Endothelial cell of umbilical vein (primary cell): ENCODE data around the gene SLC16A8. TPM values are rescaled to one million over a fixed set of nuclear protein-coding genes. Genes with fewer than 3 reads are reported as not detected.

ENCODE experiments used
- BruUV-seq: library from RNA; stranded (reverse); fragments of 400-500 nt; replicated peaks from 2 replicates; lab custom pipeline; 2021; lab: Mats Ljungman, UMichigan
- CTCF ChIA-PET: fragments of 300-600, 350-600 bp; sonication (Branson Sonifier 250); formaldehyde crosslinking; loops from one replicate; lab custom pipeline; 2021; ENCODE audit warnings: antibody characterized with exemption, inconsistent platforms; lab: Charles Lee
- POLR2A ChIA-PET: fragments of 300-600, 350-600 bp; sonication (Branson Sonifier 250); formaldehyde crosslinking; loops from one replicate; lab custom pipeline; 2021; ENCODE audit warnings: antibody characterized with exemption, inconsistent platforms; lab: Charles Lee
- DNase-seq: peaks from one replicate; pipeline ENCODE4 v3.0.0-alpha.2; 2011; ENCODE audit warnings: low read depth, low spot score
- FAIRE-seq: peaks from 2 replicates; lab custom pipeline; 2011; peaks lifted over from hg19 to GRCh38; lab: Jason Lieb, UNC
- H2AFZ ChIP-seq: 2 replicates; pipeline ENCODE4 v1.6.0; 2012; ENCODE audit warnings: low read depth, low read length, control low read depth, inconsistent platforms
- H3K27ac ChIP-seq: 2 replicates; pipeline ENCODE4 v1.5.1; 2011; ENCODE audit warnings: low read depth, mild to moderate bottlenecking, control low read depth, low read length, moderate library complexity; ENCODE audit not compliant: insufficient read depth
- H3K27me3 ChIP-seq, 2 experiments: 2 replicates each; pipeline versions ENCODE4 v1.6.0 to v1.6.1; 2011; ENCODE audit warnings: low read length in 2 of 2, mixed read lengths in 1 of 2; ENCODE audit not compliant: control insufficient read depth in 2 of 2, insufficient read depth in 2 of 2
- H3K36me3 ChIP-seq, 2 experiments: 2 replicates in 1 of 2; 3 replicates in 1 of 2; pipeline ENCODE4 v1.5.1; 2011; ENCODE audit warnings: low read length in 2 of 2, mild to moderate bottlenecking in 1 of 2, moderate library complexity in 1 of 2; ENCODE audit not compliant: control insufficient read depth in 2 of 2, insufficient read depth in 2 of 2; ENCODE audit errors: extremely low read depth in 1 of 2
- H3K4me1 ChIP-seq: 3 replicates; pipeline ENCODE4 v1.5.1; 2011; ENCODE audit warnings: mild to moderate bottlenecking, low read length; ENCODE audit not compliant: control insufficient read depth, insufficient read depth; ENCODE audit errors: extremely low read depth
- H3K4me2 ChIP-seq: 2 replicates; pipeline ENCODE4 v1.6.1; 2011; ENCODE audit warnings: low read length, control low read depth, mixed read lengths; ENCODE audit not compliant: insufficient read depth
- H3K4me3 ChIP-seq, 3 experiments: fragments of 200-600 bp in 1 of 3; sonication (generic), shearing (Covaris generic) in 1 of 3; replicated peaks in 1 of 3; 2 replicates each; pipeline ENCODE4 v1.5.1; 2011 to 2016; ENCODE audit warnings: control low read depth in 3 of 3, low read length in 3 of 3, mild to moderate bottlenecking in 2 of 3, inconsistent platforms in 1 of 3, low read depth in 1 of 3, moderate library complexity in 1 of 3; ENCODE audit not compliant: insufficient read depth in 1 of 3
- H3K79me2 ChIP-seq: 2 replicates; pipeline ENCODE4 v1.6.0; 2012; ENCODE audit warnings: low read length, inconsistent platforms; ENCODE audit not compliant: control insufficient read depth, insufficient read depth
- H3K9ac ChIP-seq: replicated peaks from 2 replicates; pipeline ENCODE3; 2011; ENCODE audit warnings: low read length, control low read depth; ENCODE audit not compliant: insufficient read depth; ENCODE audit errors: extremely low read depth
- H3K9me1 ChIP-seq: replicated peaks from 3 replicates; pipeline ENCODE4 v1.6.0; 2011; ENCODE audit warnings: mild to moderate bottlenecking, low read length; ENCODE audit not compliant: control insufficient read depth, insufficient read depth; ENCODE audit errors: extremely low read depth
- H3K9me3 ChIP-seq: replicated peaks from 2 replicates; pipeline ENCODE4 v1.5.1; 2012; ENCODE audit warnings: low read length, inconsistent platforms; ENCODE audit not compliant: control insufficient read depth, insufficient read depth
- H4K20me1 ChIP-seq: replicated peaks from 2 replicates; pipeline ENCODE3; 2011; ENCODE audit warnings: mild to moderate bottlenecking, low read length; ENCODE audit not compliant: control insufficient read depth, insufficient read depth; ENCODE audit errors: extremely low read depth
- EZH2 ChIP-seq: IDR thresholded peaks from 2 replicates; pipeline ENCODE4 v1.6.1; 2012; ENCODE audit warnings: borderline replicate concordance, low read depth, mild to moderate bottlenecking, moderate library complexity, low read length, inconsistent platforms; ENCODE audit not compliant: severe bottlenecking
- FOS ChIP-seq: IDR thresholded peaks from 2 replicates; pipeline ENCODE4 v1.6.1; 2011; ENCODE audit warnings: mild to moderate bottlenecking, low read length, moderate library complexity, borderline replicate concordance; ENCODE audit not compliant: insufficient read depth
- JUN ChIP-seq: IDR thresholded peaks from 2 replicates; pipeline ENCODE4 v1.6.1; 2011; ENCODE audit warnings: borderline replicate concordance, low read depth; ENCODE audit not compliant: insufficient read length, insufficient read depth
- MYC ChIP-seq: IDR thresholded peaks from one replicate; pipeline ENCODE4 v1.6.1; 2011; ENCODE audit warnings: mild to moderate bottlenecking, low read depth, low read length
- POLR2AphosphoS5 ChIP-seq: IDR thresholded peaks from 2 replicates; pipeline ENCODE4 v1.6.1; 2012; ENCODE audit warnings: low read depth, mild to moderate bottlenecking, control low read depth, low read length, moderate library complexity; ENCODE audit not compliant: insufficient read depth
- dilution Hi-C: fragments of 300-500 bp; cut with MboI; formaldehyde crosslinking; loops from one replicate; pipeline ENCODE4 v1.15.0; 2019; ENCODE audit warnings: low sequenced_read_pairs; ENCODE audit not compliant: extremely low pct_ligation_motif_present
- intact Hi-C: fragments of 100-400 bp; cut with micrococcal nuclease; formaldehyde crosslinking; loops from one replicate; pipeline ENCODE4 v1.10.0; 2022
- polyA plus RNA-seq, 4 experiments: library from polyadenylated mRNA; depleted of rRNA in 3 of 4; stranded (reverse) in 3 of 4; unstranded in 1 of 4; fragments of >200 nt; gene quantifications; 2 replicates each; pipeline versions ENCODE4 v1.2.1 to v1.2.3, GENCODE V29; 2011 to 2012; ENCODE audit warnings: missing spikeins in 1 of 4
- total RNA-seq: library from RNA; stranded (reverse); gene quantifications from 2 replicates; pipeline ENCODE4 v1.2.3, GENCODE V29; 2021
- TF ChIP-seq, protein P1 (sequence below): IDR thresholded peaks from 2 replicates; pipeline ENCODE4 v1.6.1; 2011; ENCODE audit not compliant: insufficient read depth, insufficient read length
- TF ChIP-seq, protein P2 (sequence below), 2 donors: IDR thresholded peaks; 1 replicate in 1 of 2; 2 replicates in 1 of 2; pipeline ENCODE4 v1.5.1; 2011; ENCODE audit warnings: low read length in 2 of 2, mild to moderate bottlenecking in 2 of 2, moderate library complexity in 2 of 2, control low read depth in 1 of 2, inconsistent platforms in 1 of 2, low read depth in 1 of 2; ENCODE audit not compliant: insufficient read depth in 1 of 2; ENCODE audit errors: extremely low read depth in 1 of 2

Gene SLC16A8
- total and polyA plus RNA-seq, 2 donors (not counting 3 experiments of a cell fraction or from before 2014, with no cell fraction given), result 0.14 TPM; not detected in 1

DNA sequence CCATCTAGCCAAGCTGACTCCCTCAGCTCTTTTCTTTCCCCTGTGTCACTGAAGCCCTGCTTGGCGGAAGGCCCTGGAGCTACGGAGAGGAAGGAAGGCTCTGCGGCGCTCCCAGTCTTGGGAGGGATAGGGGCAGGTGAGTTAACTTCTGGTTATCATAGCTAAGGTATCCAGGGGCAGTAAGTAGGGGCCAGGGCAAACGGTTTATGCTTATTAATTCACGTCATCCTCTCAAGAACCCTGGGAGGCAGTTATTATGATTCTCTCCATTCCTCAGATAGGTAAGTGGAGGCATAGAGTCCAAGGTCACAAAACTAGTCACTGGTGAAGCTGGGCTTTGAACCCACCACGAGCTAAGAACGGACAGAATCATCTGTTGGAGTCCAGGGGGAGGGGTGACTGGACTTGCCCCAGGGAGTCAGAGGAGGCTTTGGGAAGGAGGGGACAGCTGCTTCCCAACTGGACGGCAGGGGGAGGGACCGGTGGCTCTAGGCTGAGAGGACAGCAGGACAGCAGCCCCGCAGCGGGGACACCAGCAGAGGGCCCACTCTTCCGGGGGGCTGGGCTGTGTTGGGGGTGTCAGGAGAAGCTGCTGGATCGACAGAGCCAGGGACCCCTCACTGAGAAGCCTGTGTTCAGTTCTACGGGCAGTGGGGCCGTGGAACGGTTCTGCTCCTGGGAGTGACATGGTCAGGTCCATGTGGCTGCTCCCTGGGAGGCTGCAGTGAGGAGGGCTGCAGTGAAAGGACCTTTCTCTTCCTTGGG lies 23.0 kb upstream of the SLC16A8 start:
- H3K4me3 ChIP-seq, result no peak overlapping the region
- dilution Hi-C loops, result no loop called here
- no peak for FAIRE-seq
- H3K27me3 ChIP-seq, result no peaks in the 10 kb centered on the region
- H3K27ac ChIP-seq, result no peak overlapping the region
- H3K36me3 ChIP-seq, result no peaks in the 10 kb centered on the region
- no peak overlapping the region for H3K9ac ChIP-seq
- ChIA-PET POLR2A (no interaction called here), CTCF (interaction anchor here (0.8 to 2.8 kb wide), 5 partner anchors 9 to 124 kb away, joined by 3 to 8 read pairs (median 5); no protein-coding TSS in a partner anchor)
- no peaks in the 10 kb centered on the region for H3K4me1 ChIP-seq
- no peaks in the 10 kb centered on the region for H4K20me1 ChIP-seq
- no peak overlapping the region for H3K4me2 ChIP-seq
- TF ChIP-seq MYC, result no peak
- TF ChIP-seq, protein P1, sequence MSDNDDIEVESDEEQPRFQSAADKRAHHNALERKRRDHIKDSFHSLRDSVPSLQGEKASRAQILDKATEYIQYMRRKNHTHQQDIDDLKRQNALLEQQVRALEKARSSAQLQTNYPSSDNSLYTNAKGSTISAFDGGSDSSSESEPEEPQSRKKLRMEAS, result no peak
- TF ChIP-seq, protein P2, sequence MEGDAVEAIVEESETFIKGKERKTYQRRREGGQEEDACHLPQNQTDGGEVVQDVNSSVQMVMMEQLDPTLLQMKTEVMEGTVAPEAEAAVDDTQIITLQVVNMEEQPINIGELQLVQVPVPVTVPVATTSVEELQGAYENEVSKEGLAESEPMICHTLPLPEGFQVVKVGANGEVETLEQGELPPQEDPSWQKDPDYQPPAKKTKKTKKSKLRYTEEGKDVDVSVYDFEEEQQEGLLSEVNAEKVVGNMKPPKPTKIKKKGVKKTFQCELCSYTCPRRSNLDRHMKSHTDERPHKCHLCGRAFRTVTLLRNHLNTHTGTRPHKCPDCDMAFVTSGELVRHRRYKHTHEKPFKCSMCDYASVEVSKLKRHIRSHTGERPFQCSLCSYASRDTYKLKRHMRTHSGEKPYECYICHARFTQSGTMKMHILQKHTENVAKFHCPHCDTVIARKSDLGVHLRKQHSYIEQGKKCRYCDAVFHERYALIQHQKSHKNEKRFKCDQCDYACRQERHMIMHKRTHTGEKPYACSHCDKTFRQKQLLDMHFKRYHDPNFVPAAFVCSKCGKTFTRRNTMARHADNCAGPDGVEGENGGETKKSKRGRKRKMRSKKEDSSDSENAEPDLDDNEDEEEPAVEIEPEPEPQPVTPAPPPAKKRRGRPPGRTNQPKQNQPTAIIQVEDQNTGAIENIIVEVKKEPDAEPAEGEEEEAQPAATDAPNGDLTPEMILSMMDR (IDR thresholded peaks at IDR 0.05; ENCODE audit: extremely low read depth in 1 of 2, insufficient read depth in 1 of 2, low read depth in 1 of 2, low read length in 2 of 2), result no peak
- TF ChIP-seq JUN, result no peak
- no peak for TF ChIP-seq EZH2
- TF ChIP-seq FOS, result no peak
- no peak for TF ChIP-seq POLR2AphosphoS5
- no peaks in the 10 kb centered on the region for H3K9me3 ChIP-seq
- BruUV-seq, result no TSS peak
- no peaks in the 10 kb centered on the region for H3K79me2 ChIP-seq
- H3K9me1 ChIP-seq, result no peaks in the 10 kb centered on the region
- intact Hi-C loops, result no loop called here
- no peak overlapping the region for H2AFZ ChIP-seq
- no peak for DNase-seq
